Breast epithelium (tissue), 3 donors: ENCODE results near the gene KANK3.

ENCODE experiments used
- POLR2AphosphoS5 ChIP-seq, 3 donors: sonication (generic); formaldehyde crosslinking; IDR thresholded peaks; one replicate each; pipeline ENCODE4 v1.6.1; 2017; ENCODE audit warnings: antibody characterized with exemption in 3 of 3
- TF ChIP-seq, protein P1 (sequence below), 3 donors: fragments of 450-650 bp; IDR thresholded peaks; one replicate each; pipeline ENCODE4 v1.5.1; 2016 to 2017; ENCODE audit warnings: antibody characterized with exemption in 3 of 3, mild to moderate bottlenecking in 3 of 3, moderate library complexity in 3 of 3

DNA sequence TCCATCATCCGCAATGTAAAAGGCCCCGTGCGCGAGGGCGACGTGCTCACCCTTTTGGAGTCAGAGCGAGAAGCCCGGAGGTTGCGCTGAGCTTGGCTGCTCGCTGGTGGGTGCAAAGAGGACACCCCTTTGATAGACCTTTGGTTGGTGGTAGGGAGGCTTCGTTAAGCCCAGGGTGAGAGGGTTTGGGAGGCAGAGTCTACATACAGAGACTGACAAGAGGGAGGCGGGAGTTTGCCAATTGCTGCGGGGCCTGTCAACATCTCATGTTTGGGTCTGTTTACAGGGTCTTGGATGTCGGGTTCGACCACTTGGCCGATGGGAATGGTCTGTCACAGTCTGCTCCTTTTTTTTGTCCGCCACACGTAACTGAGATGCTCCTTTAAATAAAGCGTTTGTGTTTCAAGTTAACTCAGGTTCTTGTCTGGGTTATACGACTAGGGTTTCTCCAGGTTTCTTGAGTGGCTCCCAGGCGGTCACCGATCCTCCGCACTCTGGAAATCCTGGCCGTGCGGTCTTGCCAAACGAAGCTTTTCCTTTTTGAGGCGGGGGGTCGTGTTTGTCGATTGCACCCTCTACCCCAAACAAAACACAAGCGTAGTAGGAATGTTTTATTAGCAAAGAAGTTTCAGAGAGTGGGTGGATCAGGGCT, 20.9 kb downstream of the KANK3 start:
- no peak for TF ChIP-seq POLR2AphosphoS5 (IDR thresholded peaks at IDR 0.05)
- TF ChIP-seq, protein P1, sequence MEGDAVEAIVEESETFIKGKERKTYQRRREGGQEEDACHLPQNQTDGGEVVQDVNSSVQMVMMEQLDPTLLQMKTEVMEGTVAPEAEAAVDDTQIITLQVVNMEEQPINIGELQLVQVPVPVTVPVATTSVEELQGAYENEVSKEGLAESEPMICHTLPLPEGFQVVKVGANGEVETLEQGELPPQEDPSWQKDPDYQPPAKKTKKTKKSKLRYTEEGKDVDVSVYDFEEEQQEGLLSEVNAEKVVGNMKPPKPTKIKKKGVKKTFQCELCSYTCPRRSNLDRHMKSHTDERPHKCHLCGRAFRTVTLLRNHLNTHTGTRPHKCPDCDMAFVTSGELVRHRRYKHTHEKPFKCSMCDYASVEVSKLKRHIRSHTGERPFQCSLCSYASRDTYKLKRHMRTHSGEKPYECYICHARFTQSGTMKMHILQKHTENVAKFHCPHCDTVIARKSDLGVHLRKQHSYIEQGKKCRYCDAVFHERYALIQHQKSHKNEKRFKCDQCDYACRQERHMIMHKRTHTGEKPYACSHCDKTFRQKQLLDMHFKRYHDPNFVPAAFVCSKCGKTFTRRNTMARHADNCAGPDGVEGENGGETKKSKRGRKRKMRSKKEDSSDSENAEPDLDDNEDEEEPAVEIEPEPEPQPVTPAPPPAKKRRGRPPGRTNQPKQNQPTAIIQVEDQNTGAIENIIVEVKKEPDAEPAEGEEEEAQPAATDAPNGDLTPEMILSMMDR (IDR thresholded peaks at IDR 0.05): no peak
